HEK293 (cell line): ENCODE data around the gene DYNLRB1.

Source experiments
- CTCF ChIA-PET: fragments of 350-600 bp; formaldehyde crosslinking; extraction: SDS; loops from one replicate; lab custom pipeline; 2021; ENCODE audit warnings: antibody characterized with exemption; lab: Yijun Ruan, JAX
- POLR2A ChIA-PET: fragments of 300-600 bp; formaldehyde crosslinking; extraction: SDS; loops from one replicate; lab custom pipeline; 2020; ENCODE audit warnings: antibody characterized with exemption, inconsistent platforms; lab: Yijun Ruan, JAX
- H3K27ac ChIP-seq: fragments of 200-500 bp; sonication (Bioruptor generic); 2 replicates; pipeline ENCODE4 v1.5.1; 2014; ENCODE audit warnings: low read depth, low read length, control low read depth, inconsistent platforms; ENCODE audit errors: extremely low read depth
- H3K36me3 ChIP-seq, 2 experiments: fragments of 200-500 bp in 1 of 2; sonication (Bioruptor generic) in 1 of 2; 1 replicate in 1 of 2; 2 replicates in 1 of 2; pipeline ENCODE4 v1.5.1; 2014 to 2017; ENCODE audit warnings: inconsistent platforms in 2 of 2, low read length in 2 of 2; ENCODE audit not compliant: control insufficient read depth in 2 of 2, insufficient read depth in 1 of 2
- H3K4me1 ChIP-seq: fragments of 200-500 bp; sonication (Bioruptor generic); 2 replicates; pipeline ENCODE4 v1.5.1; 2014; ENCODE audit warnings: mild to moderate bottlenecking, low read length, inconsistent platforms; ENCODE audit not compliant: control insufficient read depth, insufficient read depth
- H3K4me3 ChIP-seq: 2 replicates; pipeline ENCODE4 v1.5.1; 2011; ENCODE audit warnings: low read depth, mild to moderate bottlenecking, control low read depth, low read length, moderate library complexity
- H3K9me3 ChIP-seq: fragments of 200-500 bp; sonication (Bioruptor generic); 2 replicates; pipeline ENCODE4 v1.5.1; 2014; ENCODE audit warnings: low read depth, low read length, inconsistent platforms; ENCODE audit not compliant: control insufficient read depth, insufficient read depth
- BCL6B ChIP-seq: fragments of 450-650 bp; formaldehyde crosslinking; IDR thresholded peaks from 2 replicates; pipeline ENCODE4 v1.5.1; 2017; ENCODE audit warnings: missing biosample characterization, missing genetic modification characterization
- HIC1 ChIP-seq: fragments of 450-650 bp; formaldehyde crosslinking; IDR thresholded peaks from 2 replicates; pipeline ENCODE4 v1.5.1; 2016; ENCODE audit warnings: missing biosample characterization, missing genetic modification characterization
- HOXA7 ChIP-seq: sonication (generic); formaldehyde crosslinking; IDR thresholded peaks from 2 replicates; pipeline ENCODE4 v1.8.1; 2022; ENCODE audit warnings: missing genetic modification reagents, borderline replicate concordance
- KLF1 ChIP-seq: fragments of 450-650 bp; formaldehyde crosslinking; IDR thresholded peaks from 2 replicates; pipeline ENCODE4 v1.5.1; 2016; ENCODE audit warnings: missing biosample characterization, missing genetic modification characterization
- KLF10 ChIP-seq: fragments of 450-650 bp; IDR thresholded peaks from 2 replicates; pipeline ENCODE4 v1.5.1; 2018; ENCODE audit warnings: missing biosample characterization, mild to moderate bottlenecking, missing genetic modification characterization
- KLF16 ChIP-seq: fragments of 450-650 bp; formaldehyde crosslinking; IDR thresholded peaks from 2 replicates; pipeline ENCODE4 v1.5.1; 2017; ENCODE audit warnings: missing biosample characterization, missing genetic modification characterization
- KLF7 ChIP-seq: fragments of 450-650 bp; formaldehyde crosslinking; IDR thresholded peaks from 2 replicates; pipeline ENCODE4 v1.5.1; 2016; ENCODE audit warnings: missing biosample characterization, missing genetic modification characterization, borderline replicate concordance
- MYNN ChIP-seq: fragments of 450-650 bp; formaldehyde crosslinking; IDR thresholded peaks from 2 replicates; pipeline ENCODE4 v1.5.1; 2016; ENCODE audit warnings: missing biosample characterization, missing genetic modification characterization, borderline replicate concordance
- PRDM10 ChIP-seq: fragments of 450-650 bp; formaldehyde crosslinking; IDR thresholded peaks from 2 replicates; pipeline ENCODE4 v1.5.1; 2016; ENCODE audit warnings: missing biosample characterization, missing genetic modification characterization
- SCRT1 ChIP-seq: fragments of 450-650 bp; formaldehyde crosslinking; IDR thresholded peaks from 2 replicates; pipeline ENCODE4 v1.5.1; 2016; ENCODE audit warnings: missing biosample characterization, missing genetic modification characterization, borderline replicate concordance
- ZBTB7A ChIP-seq: fragments of 450-650 bp; formaldehyde crosslinking; IDR thresholded peaks from 2 replicates; pipeline ENCODE4 v1.5.1; 2016; ENCODE audit warnings: low read depth, missing biosample characterization, missing genetic modification characterization
- ZNF132 ChIP-seq: fragments of 450-650 bp; formaldehyde crosslinking; IDR thresholded peaks from 2 replicates; pipeline ENCODE4 v1.5.1; 2017; ENCODE audit warnings: missing biosample characterization, missing genetic modification characterization, borderline replicate concordance
- ZNF174 ChIP-seq: fragments of 450-650 bp; formaldehyde crosslinking; IDR thresholded peaks from 2 replicates; pipeline ENCODE4 v1.5.0; 2017; ENCODE audit warnings: missing biosample characterization, mild to moderate bottlenecking, missing genetic modification characterization
- ZNF223 ChIP-seq: fragments of 450-650 bp; formaldehyde crosslinking; IDR thresholded peaks from 2 replicates; pipeline ENCODE4 v1.5.1; 2016; ENCODE audit warnings: missing biosample characterization, missing genetic modification characterization
- ZNF302 ChIP-seq: fragments of 450-650 bp; formaldehyde crosslinking; IDR thresholded peaks from 2 replicates; pipeline ENCODE4 v1.5.1; 2016; ENCODE audit warnings: missing biosample characterization, missing genetic modification characterization, low read depth
- ZNF354C ChIP-seq: fragments of 450-650 bp; formaldehyde crosslinking; IDR thresholded peaks from 2 replicates; pipeline ENCODE4 v1.5.1; 2016; ENCODE audit warnings: missing biosample characterization, missing genetic modification characterization, low read depth, borderline replicate concordance
- ZNF518A ChIP-seq: fragments of 450-650 bp; formaldehyde crosslinking; conservative IDR thresholded peaks from 2 replicates; pipeline ENCODE4 v1.5.1; 2016; ENCODE audit warnings: low read depth, missing biosample characterization, missing genetic modification characterization
- ZNF658 ChIP-seq: fragments of 450-650 bp; formaldehyde crosslinking; IDR thresholded peaks from 2 replicates; pipeline ENCODE4; 2016; ENCODE audit warnings: missing biosample characterization, missing genetic modification characterization
- ZNF76 ChIP-seq: fragments of 450-650 bp; formaldehyde crosslinking; IDR thresholded peaks from 2 replicates; pipeline ENCODE4; 2016; ENCODE audit warnings: low read depth, missing biosample characterization, missing genetic modification characterization, borderline replicate concordance
- ZNF791 ChIP-seq: fragments of 450-650 bp; formaldehyde crosslinking; IDR thresholded peaks from 2 replicates; pipeline ENCODE4 v1.5.1; 2016; ENCODE audit warnings: missing biosample characterization, missing genetic modification characterization
- ZNF843 ChIP-seq: fragments of 450-650 bp; formaldehyde crosslinking; IDR thresholded peaks from 2 replicates; pipeline ENCODE4 v1.5.1; 2016; ENCODE audit warnings: missing biosample characterization, missing genetic modification characterization

Gene DYNLRB1

GRCh38 chr20:34543463-34544056 is 27.3 kb downstream of the DYNLRB1 start:
- TF ChIP-seq KLF7 (tag by site-specific recombination) (no peak), ZNF518A (no peak), ZNF132 (tag by site-specific recombination) (no peak), HIC1 (no peak), KLF16 (tag by site-specific recombination) (no peak), SCRT1 (no peak), BCL6B (tag by site-specific recombination) (no peak), ZBTB7A (no peak), ZNF658 (tag by site-specific recombination) (no peak), ZNF354C (tag by site-specific recombination) (no peak), ZNF76 (tag by site-specific recombination) (no peak), ZNF302 (tag by site-specific recombination) (no peak), KLF1 (no peak), ZNF174 (tag by site-specific recombination) (no peak)
- no peaks in the 10 kb centered on the region for H3K4me1 ChIP-seq
- H3K4me3 ChIP-seq = no peak overlapping the region
- no peak overlapping the region for H3K27ac ChIP-seq
- CTCF ChIA-PET = interaction anchor here (1.0 to 1.4 kb wide), 4 partner anchors 13 to 231 kb away, joined by 3 to 6 read pairs (median 4); partner anchors contain the start of gene DYNLRB1
- H3K9me3 ChIP-seq = no peaks in the 10 kb centered on the region
- H3K36me3 ChIP-seq = peaks cover 0 to 39% of the 10 kb centered on the region in 2 experiments; a peak in 2 of 3 replicates
- POLR2A ChIA-PET = interaction anchor here (0.6 kb wide), 1 partner anchor 550 kb away, joined by 3 read pairs; no protein-coding TSS in a partner anchor

GRCh38 chr20:34544109-34544796 is 28.0 kb downstream of the DYNLRB1 start:
- H3K4me3 ChIP-seq = no peak overlapping the region
- POLR2A ChIA-PET = interaction anchor here (0.6 kb wide), 2 partner anchors 551 to 881 kb away, joined by 3 read pairs; no protein-coding TSS in a partner anchor
- no peaks in the 10 kb centered on the region for H3K9me3 ChIP-seq
- H3K27ac ChIP-seq = no peak overlapping the region
- TF ChIP-seq ZNF223 (tag by site-specific recombination) = no peak
- TF ChIP-seq KLF10 (tag by site-specific recombination) = no peak
- TF ChIP-seq PRDM10 (tag by site-specific recombination) = peak; percentile 69
- no peak for TF ChIP-seq ZNF791 (tag by site-specific recombination)
- TF ChIP-seq MYNN = peak; percentile 78; the same call in 1 of the 2 replicates
- no peak for TF ChIP-seq ZNF843 (tag by site-specific recombination)
- no peak for TF ChIP-seq HOXA7 (CRISPR knock-in tag)
- TF ChIP-seq, all 188 proteins: peak for 2
- H3K4me1 ChIP-seq = no peaks in the 10 kb centered on the region
- CTCF ChIA-PET = interaction anchor here (1.0 to 1.6 kb wide), 6 partner anchors 12 to 232 kb away, joined by 3 to 7 read pairs (median 4); partner anchors contain the start of gene DYNLRB1
- peaks cover 0 to 32% of the 10 kb centered on the region in 2 experiments; a peak in 2 of 3 replicates for H3K36me3 ChIP-seq
